ENCODE results near the gene ARHGAP27.

ARHGAP27 gene

DNA sequence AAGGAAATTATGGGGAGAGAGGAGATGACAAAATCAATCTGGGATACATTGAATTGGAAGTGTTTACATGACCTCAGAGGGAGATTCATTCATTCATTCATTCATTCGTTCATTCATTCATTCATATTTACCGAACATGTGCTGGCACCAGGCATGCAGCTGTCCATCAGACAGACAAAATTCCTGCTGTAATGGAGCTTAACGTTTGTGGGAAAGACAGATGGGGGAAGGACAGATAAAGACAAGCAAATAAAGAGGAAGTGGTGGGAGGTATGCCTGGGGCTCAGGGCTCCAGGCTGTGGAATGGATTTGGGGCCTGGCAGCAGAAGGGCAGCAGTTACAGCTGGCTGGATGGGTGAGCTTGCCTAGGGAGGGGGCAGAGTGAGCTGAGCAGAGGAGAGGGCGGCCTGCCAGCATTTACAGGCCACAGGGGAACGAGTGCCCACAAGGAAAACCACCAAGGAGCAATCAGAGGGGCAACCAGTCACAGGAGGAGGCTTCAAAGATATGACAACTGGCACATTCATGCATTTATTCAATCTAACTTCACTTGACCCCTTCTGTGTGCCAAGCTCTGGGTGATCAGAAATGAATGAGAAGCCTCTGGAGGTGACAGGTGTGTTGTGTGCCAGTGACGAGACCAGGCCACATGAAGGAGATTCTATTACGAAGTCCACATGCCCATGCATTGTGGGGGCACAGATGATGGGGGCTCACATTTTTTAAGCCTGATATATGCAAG is 48.5 kb downstream of the ARHGAP27 start:
- DNase-seq = no peak

DNA sequence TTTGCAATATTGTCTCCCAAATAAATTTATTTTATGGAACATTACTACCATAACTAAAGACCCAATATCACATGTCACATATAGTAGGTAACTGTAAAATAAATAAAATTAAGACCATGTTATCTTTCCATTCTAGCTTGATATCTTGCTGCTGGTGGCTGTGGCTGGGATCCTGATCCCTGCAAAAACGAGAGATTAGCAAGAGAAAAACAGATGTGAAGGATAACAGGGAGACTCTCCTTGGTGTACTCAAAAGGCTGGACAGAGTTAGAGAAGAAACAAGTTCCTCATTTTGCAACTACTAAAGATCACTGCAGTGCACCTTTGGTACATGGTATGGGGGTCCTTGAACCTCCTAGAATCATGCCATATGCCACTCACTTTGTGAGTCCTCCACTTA is 49.7 kb downstream of the ARHGAP27 start:
- DNase-seq = no peak

DNA sequence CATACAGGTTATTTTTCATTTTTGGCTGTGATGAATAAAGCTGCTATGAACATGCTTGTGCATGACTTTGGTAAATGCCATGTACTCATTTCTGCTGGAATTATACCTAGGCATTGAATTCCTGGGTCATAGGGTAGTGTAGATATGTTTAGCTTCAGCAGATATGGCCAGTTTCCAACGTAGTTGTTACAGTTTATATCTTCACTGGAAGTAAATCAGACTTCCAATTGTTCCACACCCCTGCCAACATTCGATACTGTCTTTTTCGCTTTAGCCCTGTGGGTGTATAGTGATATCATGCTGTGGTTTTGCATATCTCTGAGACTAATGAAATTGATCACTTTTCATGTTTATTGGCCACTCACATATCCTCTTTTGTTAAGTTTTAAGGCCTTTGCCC is 50.4 kb downstream of the ARHGAP27 start:
- DNase-seq = no peak

DNA sequence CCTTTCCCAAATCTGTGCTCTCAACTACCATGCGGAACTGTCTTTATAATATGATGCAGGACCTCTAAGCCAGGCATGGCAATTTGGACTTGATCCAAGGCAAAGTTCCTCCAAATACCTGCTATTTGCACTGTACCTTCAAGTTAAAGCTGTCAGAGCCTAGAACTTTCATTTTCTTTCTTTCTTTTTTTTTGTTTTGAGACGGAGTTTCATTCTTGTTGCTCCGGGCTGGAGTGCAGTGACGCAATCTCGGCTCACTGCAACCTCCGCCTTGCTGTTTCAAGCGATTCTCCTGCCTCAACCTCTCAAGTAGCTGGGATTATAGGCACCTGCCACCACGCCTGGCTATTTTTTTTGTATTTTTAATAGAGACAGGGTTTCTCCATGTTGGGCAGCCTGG is 51.7 kb downstream of the ARHGAP27 start:
- DNase-seq = no peak

DNA sequence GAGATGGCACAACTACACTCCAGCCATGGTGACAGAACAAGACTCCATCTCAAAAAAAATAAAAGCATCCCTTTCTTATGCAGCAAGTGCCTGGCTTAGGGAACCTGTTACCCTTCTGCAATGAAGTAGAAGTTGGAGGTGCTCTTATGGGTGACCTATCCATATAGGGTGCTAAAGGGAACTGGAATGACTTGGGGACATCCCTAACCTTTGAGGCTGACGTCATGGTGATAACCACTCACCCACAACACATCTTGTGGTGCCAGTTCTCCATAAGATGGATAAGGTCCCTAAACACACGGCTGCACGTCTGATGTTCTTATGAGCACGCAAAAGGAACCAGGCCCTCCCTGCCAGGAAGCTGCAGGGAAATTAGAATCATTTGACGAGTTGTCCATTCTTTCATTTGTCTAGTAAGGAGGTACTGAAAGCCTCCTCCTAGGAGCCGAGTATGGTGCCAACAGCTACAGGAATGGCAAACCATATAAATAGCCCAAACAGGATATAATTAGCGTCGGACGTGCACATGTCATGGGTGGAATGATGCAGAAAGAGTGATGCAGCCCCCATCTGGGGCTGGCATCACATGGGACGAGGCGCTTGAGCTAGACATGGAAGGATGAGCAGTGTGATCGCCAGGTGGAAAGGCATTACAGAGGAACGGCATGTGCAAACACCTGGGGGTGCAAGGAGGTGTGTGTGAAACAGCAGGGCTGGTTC is 52.5 kb downstream of the ARHGAP27 start:
- DNase-seq = no peak

DNA sequence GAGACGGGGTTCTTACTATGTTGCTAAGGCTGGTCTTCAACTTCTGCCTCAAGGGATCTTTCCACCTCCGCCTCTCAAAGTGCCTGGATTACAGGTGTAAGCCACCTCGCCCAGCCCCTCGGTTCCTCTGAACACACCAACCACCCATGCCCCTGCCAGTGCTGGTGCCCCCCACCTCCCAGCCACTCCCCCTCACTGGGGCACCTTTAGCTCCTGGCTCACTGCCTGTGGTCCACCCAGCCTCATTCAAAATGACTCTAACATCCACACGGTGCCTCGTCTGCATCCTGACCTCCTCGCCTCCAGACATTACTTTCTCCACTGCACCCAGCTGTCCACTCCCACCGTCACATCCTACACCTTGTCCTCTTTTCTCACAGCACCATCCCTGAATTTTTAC is 55.3 kb downstream of the ARHGAP27 start:
- no peak for DNase-seq

DNA sequence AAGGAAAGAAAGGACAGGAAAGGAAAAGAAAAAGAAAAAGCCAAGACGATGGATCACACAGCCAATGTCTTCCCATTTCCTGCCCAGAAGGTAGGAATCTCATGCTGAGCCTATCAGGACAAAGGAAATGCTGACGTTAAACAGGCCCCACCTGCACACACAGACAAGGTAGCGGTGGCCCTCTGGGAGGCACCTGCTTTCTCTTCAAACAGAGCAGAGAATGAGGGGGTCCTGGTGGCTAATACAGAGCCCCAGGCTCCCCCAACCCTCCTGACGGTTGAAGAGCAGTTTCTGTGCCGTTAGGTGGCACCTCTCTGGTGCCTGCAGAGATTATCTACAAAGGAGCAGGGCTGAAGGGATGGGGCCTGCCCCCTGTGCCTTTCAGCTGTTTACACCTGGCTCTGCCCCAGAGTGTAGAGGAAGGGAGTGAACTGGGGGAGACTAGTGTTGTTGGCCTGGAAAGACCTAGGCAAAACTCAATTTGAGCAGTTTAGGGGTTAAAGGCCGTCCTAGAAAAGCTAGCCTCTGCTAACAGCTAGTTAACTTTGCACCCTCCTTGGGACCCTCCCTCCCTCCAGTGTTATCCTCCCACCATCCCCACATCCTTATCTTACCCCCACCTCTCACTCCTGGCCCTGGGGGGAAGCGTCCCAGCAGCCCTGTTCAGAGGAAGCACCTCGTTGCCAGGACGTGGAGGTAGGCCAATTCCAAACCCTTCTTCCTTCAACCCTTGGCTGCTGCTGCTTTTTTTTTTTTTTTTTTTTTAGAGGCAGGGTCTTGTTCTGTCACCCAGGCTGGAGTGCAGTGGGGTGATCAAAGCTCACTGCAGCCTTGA is 56.3 kb downstream of the ARHGAP27 start:
- no peak for DNase-seq

DNA sequence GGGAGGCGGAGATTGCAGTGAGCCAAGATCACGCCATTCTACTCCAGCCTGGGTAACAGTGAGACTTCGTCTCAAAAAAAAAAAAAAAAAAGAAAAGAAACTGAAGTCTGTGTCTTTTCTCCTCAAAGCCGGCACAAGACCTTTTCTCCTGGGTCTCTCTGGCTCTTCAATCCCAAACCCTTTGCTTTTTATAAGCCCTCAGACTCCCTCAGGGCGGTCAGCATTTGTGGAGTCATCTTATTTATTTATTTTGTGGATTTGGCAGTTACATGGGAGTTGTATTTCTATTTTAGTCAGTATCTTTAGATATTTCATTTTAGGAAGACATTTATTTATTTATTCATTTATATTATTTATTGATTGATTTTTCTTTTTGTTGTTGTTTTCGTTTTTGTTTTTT is 58.2 kb downstream of the ARHGAP27 start:
- DNase-seq = no peak

DNA sequence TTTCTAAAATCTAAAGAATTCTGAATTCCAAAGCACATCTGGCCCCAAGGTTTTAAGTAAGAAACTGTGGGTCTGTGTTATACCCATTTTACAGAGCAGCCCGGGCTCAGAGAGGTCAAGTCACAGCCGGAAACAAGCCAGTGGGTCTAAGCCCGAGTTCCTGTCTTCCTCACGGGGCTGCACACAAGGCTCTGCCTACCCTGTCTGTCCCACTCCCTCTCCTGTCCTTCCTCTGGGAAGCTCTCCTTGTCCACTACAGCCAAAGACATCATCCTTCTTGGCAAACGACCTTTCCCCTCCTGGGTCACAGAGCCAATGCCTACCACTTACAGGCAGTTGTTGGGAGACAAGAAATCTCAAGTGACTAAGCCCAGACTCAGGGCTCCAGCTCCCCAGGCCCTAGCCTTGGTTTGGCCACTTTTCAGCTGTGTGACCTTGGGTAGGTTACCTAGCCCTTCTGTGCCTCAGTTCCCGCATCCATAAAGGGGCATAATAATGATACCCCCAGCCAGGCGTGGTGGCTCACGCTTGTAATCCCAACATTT is 60.3 kb downstream of the ARHGAP27 start:
- DNase-seq = no peak

DNA sequence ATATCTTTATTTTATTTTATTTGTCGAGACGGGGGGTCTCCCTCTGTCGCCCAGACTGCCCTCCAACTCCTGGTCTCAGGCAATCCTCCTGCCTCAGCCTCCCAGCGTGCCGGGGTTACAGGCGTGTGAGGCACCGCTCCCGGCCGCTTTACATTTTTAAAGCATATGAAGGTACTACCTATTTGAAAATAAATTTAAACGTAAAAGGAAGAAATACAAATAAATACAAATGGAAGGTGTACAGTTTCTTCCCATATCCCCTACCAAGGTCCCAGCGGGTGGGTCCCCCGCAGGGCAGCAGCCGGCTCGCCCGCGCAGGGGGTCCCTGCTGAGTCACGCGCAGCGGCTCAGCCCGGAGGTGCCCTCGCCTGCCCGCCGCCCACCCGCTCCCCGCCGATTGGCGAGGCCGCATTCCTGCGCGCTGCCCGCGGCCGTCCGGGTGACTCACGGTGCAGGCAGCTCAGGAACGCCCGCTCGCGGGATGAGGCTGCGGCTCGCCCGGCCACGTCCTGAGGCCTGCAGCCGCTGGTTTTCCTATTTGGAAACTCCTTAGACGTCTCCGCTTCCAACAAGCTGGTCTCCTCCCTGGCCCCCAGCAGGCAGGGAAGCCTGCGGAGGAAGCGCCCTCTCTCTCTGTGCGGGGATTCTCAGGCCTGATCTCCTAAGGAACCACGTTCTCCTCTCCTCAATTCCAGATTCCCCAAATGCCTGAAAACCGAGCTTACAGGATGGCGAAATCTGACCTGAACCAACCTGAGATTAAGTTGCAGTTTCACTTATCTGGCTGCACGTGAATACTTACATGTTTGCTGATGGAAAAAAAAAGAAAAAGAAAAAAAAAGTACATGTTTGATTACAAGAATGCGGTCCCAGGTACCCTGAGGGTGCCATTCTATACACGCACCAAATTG is 61.0 kb downstream of the ARHGAP27 start:
- DNase-seq = peak; percentile 91

DNA sequence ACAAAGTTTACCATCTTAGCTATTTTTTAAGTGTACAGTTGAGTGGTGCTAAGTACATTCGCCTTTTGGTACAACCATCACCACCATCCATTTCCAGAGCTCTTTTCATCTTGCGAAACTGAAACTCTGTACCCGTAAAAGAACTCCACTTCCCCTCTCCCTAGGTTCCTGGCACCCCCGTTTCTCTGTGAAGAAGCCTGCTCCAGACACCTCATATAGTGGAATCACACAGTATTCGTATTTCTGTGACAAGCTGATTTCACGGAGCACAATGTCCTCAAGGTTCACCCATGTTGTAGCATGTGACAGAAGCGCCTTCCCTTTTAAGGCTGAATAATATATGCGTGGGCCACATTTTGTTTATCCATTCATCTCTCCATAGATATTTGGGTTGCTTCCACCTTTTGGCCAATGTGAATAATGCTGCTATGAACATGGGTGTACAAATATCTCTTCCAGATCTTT is 61.7 kb downstream of the ARHGAP27 start:
- no peak for DNase-seq

DNA sequence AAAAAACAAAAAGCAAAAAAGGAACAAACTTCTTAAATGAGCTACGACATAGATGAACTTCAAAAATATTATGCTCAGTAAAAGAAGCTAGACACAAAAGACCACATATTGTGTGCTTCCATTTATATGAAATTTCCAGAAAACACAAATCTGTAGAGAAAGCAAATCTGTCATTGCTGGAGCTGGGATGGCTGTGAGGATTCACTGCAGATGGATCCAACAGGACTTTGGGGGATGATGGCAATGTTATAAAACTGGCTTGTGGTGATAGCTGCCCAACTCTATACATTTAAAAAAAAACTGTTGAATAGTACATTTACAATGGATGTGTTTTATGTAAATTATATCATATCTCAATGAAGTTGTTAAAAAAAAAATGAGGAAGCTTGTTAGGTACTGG is 63.2 kb downstream of the ARHGAP27 start:
- no peak for DNase-seq

DNA sequence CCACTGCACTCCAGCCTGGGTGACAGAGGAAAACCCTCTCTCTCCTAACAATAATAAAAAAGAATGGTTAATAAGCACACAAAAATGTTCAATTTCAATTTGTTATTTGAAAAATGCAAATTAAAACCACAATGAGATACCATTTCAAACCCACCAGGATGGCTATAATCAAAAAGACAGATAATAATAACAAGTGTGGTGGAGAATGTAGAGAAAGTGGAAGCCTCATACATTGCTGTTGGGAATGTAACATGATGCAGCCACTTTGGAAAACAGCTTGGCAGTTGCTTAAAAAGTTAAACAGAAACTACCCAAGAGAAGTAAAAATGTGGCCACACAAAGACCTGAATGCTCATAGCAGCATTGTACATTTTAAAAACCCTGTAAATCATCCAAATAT is 64.0 kb downstream of the ARHGAP27 start:
- DNase-seq = no peak

DNA sequence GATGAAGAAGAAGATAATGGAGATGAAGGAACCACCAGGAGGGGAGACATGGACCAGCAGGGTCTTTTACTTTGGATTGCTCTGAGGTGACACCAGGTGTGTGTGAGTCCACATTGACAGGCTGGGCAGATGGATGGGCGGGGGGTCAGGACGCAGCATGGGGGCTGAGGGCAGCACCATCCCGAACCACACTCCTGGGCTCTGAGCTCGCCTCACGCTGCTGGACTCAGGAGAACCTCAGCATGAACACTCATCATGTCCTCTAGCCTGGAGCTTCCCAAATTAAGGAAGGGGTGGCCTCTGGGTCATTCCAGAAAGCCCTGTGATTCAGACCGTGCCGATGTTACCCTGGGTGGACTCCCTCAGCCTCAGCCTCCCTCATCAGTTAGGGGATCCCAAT is 65.5 kb downstream of the ARHGAP27 start:
- DNase-seq = no peak

DNA sequence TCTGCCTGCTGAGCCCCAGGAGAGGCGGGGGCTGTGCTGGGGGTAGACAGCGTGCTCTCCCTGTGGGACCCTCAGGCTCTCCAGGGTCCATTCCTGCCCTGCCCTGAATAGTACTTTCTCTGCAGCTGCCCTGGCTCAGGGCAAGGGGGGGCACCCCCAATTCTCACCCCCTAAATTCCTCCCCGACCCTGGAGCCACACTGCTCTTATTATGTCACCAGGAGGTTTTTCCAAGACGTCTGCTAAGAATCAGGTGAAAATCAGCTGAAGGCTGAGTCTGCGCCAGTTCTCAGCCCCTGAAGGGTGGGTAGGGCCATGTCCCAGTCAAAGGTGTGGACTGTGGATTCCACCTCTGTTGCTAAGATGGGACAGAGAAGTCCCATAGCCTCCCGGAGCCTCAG is 66.0 kb downstream of the ARHGAP27 start:
- DNase-seq = no peak

DNA sequence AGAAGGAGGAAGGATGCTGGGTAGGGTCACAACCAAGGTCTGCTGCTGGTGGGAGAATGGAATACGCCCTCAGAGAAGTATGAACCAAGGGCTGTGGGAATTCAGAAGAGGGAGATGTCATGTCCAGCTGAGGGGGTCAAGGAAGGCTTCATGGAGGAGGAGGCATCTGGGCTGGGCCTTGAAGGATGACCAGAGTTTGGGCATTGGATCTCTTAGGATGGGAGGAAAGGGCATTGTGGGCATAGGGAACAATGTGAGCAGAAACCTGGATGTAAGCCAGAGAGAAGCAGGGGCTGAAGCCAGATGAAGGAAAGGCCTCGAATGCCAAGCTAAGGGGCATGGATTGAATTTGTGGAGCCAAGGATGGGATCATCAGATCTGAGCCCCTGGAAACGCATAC is 66.6 kb downstream of the ARHGAP27 start:
- no peak for DNase-seq

DNA sequence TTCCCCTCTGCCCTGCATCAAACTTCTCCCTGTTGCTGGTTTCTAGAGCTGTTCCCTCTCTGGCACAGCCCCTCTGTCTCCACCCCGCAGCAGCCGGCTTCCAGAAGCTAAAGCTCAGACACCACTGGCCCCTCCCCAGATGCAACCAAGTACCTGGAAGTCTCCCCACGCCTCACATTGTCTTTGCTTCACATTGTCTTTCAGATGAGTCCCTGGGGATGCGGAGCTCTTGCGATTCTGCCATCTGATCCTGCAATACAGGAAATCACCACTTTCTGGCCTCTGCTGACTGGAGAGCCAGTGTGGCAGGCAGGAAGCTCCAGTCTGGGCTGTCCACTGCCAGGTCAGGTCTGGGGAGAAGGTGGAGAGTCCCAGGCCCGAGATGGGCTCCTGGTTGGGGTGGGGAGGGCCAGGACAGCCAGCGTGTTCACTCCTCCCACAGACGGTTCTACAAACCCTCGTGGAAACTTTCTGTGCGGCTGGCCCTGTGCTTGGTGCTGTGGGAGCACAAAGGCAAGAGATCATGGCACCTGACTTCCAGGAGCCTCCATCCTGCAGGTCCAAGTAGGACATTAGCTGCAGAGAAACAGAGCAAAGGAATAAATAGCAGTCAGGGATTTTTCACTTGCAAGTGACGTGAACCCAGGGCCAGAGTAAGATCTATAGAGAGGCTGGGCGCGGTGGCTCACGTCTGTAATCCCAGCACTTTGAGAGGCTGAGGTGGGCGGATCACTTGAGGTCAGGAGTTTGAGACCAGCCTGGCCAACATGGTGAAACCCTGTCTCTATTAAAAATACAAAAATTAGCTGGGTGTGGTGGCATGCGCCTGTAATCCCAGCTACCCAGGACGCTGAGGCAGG is 67.9 kb downstream of the ARHGAP27 start:
- no peak for DNase-seq

DNA sequence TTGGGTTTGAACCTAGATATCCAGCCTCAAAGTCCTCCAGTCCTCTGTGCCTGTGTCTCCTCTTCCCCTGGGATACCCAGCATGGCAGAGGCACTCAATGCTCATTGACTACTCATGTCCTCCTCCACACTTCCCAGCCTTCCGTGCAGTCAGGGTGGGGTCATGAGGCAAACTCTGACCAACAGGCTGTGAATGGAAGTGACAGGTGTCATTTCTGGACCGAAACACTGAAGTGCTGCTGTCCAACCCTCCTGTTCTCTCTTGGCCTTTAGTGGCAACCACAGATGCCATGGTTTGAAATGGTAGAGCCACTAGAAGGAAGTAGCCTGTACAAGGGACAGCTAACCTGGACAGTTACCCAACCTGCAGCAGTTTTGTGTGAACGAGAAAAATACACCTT is 69.2 kb downstream of the ARHGAP27 start:
- no peak for DNase-seq

DNA sequence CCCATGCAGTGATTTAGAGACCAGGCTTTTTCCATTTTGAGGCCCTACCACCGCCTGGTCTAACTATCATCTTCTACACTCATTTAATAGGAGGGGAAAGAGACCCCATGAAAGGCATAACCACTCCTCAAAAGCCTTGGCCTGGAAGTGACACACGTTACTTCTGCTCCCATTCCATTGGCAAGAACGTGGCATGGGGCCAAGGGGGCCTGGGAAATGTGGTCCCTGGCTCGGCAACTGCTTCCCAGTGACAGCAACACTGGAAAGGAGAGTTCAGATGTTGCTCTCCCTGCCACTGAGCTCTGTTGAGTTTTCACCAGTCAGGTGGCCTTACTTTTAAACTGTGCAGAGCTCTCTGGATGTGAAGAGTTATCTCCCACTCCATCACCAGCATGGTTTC is 70.7 kb downstream of the ARHGAP27 start:
- DNase-seq = no peak

DNA sequence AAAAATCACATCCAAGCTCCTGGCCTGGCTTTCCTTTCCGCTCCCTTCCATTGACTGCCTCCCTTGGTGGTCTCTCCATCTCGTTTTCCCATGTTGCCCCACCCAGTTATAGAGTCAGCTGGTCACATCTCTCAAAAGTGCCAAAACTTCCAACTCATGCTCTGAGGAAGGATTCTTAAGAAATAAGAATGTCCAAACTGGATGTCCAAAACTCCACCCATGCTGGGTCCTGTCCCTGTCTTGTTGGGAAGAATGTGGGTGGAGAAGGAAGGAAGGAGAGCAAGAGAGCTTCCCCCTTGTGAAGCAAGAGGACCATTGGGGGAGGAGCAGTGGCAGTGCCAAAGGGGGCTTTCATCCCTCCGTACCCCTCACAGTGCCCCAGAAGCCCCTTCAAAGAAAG is 71.2 kb downstream of the ARHGAP27 start:
- DNase-seq = no peak

DNA sequence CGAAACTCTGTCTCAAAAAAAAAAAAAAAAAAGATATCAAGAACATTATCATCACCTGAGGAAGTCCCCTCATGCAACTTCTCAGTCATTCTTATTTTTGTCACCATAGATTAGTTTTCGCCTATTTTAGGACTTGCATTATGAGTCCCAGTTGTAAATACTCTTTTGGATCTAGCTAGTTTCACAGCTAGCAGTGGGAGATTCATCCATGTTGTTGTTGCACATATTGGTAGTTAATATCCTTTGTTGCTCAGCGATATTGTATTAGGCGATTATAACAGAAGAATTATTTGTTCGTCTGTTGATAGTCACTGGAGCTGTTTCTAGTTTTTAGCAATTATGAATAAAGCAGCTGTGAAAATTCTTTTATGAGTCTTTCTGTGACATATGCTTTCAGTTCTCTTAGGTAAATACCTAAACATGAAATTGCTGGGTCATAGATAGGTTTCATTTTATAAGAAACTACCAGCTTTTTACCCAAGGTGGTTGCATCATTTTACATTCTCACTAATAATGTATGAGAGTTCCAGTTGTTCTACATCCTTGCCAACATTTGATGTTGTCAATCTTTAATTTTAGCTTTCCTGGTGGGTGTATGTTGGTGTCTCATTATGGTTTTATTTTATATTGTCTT is 75.2 kb downstream of the ARHGAP27 start:
- DNase-seq = no peak
